ENCODE results near the gene RNU4-1.

The RNU4-1 gene

DNA sequence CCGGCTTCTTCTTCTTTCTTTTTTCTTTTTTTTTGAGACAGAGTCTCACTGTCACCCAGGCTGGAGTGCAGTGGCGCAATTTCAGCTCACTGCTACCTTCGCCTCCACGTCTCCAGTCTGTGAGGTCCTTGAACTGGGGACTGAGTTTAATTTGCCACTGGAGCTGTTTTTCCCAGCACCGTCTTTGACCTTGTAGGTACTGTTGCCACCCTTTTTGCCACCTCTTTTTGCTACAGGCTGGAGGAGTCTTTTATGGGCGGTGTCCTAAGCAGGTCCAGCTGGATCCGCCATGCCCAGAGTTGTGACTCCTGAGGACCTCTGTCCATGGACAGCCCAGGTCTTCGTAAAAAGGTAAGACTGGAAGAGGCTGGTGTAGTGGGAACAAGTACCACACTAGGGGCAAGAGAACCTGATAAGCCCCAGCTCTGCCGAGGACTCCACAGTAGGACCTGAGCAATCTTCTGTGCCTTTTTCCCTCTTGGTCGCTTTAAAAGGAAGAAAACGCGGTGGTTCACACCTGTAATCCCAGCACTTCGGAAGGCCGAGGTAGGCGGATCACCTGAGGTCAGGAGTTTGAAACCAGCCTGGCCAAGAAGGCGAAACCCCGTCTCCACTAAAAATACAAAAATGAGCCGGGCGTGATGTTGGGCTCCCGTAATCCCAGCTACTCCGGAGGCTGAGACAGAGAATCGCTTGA, 2.3 kb downstream of the RNU4-1 start:
- in situ Hi-C loops (cut with MboI; ENCODE audit: low sequenced_read_pairs), result no loop called here

DNA sequence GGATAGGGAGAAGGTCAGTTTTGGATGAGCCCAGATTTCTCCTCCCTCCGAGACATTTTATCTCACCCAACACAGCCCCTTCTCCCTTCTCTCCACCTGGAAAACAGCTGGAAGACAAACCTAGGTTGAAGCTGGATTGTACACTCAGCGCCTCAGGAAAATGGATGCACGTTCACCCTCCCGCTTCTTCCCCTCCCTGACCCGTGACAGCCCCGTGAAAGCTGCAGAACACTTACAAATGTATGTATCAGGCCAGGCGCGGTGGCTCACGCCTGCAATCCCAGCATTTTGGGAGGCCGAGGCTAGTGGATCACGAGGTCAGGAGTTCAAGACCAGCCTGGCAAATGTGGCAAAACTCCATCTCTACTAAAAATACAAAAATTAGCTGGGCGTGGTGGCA, 5.5 kb downstream of the RNU4-1 start:
- in situ Hi-C loops (cut with MboI; ENCODE audit: low sequenced_read_pairs), result no loop called here

DNA sequence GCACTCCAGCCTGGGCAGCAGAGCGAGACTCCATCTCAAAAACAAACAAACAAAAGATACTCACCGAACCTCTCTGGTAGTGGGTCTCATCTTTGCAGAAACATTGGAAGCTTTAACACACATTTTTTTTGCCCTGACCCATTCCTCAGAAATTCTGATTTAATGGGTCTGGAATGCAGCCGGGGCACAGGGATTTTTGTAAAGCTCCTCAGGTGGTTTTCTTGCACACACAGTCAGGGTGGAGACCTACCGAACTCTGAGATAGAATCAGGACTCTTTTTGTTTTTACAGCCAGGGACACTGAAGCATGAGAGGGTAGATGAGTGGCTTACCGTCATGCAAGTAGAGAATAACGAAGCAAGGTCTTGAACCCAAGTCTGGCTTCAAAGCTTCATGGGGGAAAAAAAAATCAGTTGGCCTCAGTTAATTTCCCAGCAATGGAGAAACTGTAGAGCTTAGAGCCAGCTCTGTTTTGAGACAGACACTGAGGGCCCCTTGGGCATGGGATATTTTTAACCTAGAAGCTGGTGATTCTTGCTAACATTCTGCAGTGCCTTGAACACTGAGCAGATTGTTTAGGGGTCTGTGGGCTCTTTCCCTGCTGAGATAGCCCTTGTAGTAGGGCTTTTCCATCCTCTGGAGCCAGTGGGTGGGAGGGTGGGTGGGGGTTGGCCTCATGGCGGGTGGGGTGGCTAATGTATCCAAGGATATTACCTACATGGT, 6.1 kb downstream of the RNU4-1 start:
- in situ Hi-C loops (cut with MboI; ENCODE audit: low sequenced_read_pairs), result no loop called here

DNA sequence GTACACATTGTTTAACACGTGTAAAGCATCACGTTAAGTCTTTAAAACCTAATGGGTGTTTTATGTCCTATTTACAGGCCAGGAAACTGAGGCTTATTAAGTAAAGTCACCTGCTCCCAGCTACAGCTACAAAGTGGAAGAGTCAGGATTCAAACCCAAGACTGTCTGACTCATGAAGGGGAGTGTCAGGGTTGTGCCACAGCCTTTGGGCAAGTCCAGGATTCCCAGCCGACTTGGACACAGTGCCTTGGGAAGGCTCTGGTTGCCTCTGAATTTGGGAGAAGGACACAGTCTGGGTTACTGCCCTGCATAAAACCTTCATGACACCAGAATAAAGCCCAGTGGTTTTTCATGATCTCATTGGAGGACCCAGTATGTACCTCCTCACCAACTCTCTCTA, 8.7 kb downstream of the RNU4-1 start:
- in situ Hi-C loops (cut with MboI; ENCODE audit: low sequenced_read_pairs), result no loop called here

DNA sequence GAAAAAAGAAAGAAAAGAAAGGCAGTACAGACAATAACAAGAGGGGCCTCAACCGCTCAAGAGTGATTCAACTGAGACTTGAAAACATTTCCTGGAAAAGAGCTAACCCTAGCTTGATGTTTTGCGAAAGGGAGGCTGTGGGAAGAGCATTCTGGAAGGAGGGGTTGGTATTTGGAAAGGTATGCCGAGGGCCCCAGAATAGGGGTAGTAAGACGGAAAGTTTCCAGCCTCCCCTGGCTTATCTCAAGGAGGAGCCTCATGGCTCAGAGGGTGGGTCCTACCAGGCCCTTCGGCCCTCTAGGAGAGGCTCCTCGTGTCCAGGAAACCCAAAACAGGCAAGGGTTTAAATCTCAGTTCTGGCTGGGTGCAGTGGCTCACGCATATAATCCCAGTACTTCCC, 9.7 kb downstream of the RNU4-1 start:
- in situ Hi-C loops (cut with MboI; ENCODE audit: low sequenced_read_pairs), result no loop called here

DNA sequence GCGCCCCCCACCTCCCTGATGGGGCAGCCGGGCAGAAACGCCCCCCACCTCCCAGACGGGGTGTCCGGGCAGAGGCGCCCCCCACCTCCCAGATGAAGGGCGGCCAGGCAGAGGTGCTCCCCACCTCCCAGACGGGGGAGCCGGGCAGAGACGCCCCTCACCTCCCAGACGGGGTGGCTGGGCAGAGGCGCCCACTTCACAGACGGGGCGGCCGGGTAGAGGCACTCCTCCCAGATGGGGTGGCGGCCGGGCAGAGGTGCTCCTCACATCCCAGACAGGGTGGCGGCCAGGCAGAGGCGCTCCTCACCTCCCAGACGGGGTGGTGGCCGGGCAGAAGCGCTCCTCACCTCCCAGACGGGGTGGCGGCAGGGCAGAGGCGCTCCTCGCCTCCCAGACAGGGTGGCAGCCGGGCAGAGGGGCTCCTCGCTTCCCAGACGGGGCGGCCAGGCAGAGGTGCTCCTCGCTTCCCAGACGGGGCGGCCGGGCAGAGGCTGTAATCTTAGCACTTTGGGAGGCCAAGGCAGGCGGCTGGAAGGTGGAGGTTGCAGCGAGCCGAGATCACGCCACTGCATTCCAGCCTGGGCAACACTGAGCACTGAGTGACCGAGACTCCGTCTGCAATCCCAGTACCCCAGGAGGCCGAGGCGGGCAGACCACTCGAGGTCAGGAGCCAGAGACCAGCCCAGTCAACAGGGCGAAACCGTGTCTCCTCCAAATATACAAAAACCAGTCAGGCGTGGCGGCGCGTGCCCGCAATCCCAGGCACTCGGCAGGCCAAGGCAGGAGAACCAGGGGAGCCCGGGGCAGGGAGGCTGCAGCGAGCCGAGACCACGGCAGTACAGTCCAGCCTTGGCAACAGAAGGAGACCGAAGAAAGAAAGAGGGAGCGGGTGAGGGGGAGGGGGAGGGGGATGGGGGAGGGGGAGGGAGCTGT, 14.6 kb downstream of the RNU4-1 start:
- in situ Hi-C loops (cut with MboI; ENCODE audit: low sequenced_read_pairs), result no loop called here

DNA sequence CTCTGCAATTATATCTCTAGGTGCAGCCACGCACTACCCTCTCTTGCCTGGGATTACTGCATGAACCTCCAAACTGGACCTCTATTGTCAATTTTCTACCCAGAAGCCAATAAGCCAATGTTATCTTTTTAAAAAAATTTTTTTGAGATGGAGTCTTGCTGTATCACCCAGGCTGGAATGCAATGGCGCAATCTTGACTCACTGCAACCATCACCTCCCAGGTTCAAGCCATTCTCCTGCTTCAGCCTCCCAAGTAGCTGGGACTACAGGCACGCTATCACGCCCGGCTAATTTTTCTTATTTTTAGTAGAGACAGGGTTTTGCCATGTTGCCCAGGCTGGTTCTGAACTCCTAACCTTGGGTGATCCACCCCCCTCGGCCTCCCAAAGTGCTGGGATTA, 16.3 kb downstream of the RNU4-1 start:
- in situ Hi-C loops (cut with MboI; ENCODE audit: low sequenced_read_pairs), result no loop called here

DNA sequence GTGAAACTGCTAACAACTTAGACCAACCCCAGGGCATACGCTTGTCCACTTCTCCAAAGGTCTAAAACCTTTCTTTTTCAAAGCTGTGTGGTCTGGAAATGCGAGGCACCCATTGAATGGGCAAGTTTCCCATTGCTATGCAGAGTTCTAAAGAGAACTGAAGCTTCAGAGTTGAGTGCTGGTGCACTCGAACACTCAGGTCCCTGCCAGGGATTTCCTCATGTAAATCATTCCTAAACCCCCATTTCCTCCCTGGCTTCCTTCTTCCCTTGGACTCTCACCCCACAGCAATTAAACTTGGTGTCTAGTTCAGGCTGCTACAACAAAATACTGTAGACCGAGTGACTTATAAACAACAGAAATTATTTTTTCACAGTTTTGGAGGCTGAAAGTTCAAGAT, 25.3 kb downstream of the RNU4-1 start:
- in situ Hi-C loops (cut with MboI; ENCODE audit: low sequenced_read_pairs), result no loop called here

DNA sequence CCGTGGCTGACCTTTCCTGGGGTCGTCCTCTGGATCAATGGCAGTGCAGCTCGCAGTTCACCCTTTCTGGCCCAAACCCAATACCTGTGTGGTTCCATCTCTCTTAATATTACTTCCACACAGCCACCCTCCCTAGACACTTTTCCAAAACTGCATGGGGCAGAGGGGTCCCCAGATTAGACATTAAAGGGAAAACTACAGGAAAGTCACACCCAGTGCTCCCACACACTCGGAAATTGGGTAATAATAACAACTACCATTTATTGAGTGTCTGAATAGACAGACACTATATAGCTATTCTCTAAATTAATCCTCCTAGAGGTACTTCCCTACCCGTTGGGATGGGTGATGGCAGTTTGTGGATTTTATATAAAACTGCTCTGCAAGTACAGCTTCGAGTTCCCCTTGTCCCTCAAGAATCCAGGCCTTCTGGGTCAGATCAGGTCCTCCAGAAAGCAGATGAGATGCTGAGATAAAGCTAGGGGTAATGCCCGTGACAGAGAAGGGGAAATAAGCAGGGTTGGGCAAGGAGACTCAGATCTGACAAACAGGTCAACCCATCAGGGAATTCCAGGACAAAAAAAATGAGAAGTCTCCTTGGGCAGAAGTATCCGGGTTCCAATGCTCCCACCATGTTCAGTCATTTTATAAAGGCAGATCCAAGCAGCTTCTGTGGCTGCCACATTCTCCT, 26.7 kb downstream of the RNU4-1 start:
- in situ Hi-C loops (cut with MboI; ENCODE audit: low sequenced_read_pairs), result no loop called here

DNA sequence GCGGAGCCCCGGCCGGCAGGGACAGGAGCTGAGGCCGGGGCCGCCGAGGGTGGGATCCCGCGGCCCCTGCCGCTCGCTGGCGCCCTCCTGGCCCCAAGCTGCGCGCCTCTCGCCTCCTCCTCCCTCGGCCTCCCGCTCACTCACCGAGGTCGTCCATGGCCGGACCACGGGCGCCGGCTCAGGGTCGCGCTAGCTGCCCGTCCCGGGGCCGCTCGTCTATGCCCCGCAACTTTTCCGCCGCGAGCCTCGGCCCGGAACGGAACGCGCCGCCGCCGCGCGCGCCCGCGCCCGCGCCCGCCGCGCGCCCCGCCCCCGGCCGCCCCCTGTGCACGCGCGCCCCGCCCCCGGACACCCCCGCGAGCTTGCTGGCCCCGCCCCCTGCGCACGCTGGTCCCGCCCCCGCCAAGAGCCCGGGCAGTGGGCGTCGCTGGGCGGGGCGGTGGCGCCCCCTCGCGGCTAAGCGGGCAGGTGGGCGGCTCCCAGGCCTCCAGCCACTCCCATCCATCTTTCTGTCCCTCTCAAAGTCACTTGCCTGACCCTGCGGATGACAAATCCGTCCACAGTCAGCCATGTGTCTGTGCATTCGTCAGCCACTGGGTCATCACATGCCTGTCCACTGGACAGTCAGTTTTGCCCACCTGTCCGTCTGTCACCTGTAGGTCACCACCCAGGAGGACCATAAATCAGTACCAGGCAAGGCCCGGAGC, 27.4 kb downstream of the RNU4-1 start, which contains the start of gene PXN:
TSS of gene PXN (minus strand) at position 258 of the 707 bp plus-strand sequence. CDS start at position 157, 101 bp downstream.
- in situ Hi-C loops (cut with MboI; ENCODE audit: low sequenced_read_pairs), result no loop called here

DNA sequence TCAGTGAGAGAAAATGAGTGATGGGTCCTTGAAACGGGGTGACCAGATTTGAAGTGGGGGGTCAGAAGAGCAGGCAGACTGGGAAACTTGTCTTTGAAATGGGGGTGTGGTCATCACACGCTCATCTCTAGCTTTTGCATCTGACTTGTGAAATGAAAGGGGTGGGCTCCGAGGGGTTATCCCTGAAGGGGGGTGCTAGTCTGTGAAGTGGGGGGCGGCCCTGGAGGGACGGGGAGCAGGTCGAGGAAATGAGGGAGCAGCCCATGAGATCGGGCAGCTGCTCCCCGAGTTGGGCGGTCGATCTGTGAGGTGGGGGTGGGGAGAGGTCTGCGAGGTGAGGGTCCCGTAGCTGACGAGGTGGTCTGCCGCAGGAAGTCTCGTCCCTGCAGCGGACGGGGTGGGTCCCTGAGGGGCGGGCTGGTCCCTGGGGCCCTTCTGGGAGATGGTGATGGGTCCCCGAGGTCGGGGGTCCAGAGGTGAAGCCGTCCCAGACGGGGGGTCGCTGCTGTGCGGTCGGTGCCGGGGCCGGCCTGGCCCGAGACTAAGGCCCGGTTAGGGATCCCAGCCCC, 28.0 kb downstream of the RNU4-1 start:
- in situ Hi-C loops (cut with MboI; ENCODE audit: low sequenced_read_pairs), result no loop called here

DNA sequence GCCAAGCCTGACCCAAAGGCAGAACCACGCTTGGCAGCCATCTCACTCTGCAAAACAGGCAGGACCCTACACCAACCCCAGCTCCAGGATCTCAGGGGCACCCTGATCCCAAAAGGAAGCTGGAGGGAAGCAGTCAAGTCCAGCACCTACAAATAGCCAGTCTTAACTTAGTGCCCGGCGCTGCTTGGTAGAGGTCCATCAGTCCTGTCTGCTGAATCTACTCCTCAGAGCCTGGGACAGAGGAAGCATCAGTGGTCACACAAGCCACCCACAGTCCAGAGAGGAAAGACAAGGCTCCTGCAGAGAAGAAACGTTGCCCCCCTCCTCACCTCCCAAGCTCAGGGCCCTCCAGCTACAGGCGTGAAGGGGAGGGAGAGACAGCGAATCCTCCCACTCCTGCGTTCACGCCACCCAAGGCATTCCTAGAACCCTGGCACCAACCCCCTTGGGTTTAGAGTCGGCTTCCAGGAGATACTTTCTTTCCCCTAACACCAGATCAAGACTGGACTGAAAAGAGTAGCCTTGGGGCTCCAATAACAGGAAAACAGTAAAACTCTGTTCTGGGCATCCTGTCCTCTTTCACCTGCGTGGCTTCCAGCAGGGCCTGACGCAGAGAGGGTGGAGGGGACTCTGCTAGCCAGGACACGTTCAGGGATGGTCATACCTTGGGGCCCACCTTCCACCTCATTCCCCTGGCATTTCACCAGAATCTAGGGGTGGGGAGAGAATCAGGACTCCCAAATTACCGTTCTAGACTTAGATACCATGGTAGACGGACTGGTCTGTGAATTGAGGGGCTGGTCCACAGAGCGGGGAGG, 28.7 kb downstream of the RNU4-1 start:
- in situ Hi-C loops (cut with MboI; ENCODE audit: low sequenced_read_pairs), result no loop called here

DNA sequence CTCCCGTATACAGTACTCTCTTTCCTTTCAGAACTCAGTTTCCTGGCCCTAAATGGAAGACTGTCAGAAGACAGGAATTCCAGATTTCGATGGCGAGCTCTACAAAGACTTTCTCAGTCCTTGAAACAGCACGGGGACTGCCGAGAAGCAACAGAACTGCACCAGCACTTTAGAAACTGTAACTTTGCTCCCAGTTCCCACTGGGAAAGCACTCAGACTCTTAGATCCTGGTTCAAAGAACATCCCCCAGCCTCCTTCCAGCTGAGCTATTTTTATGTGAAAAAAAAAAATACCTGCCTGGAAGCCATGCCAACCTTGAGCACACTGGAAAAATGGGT, 29.3 kb downstream of the RNU4-1 start:
- in situ Hi-C loops (cut with MboI; ENCODE audit: low sequenced_read_pairs), result no loop called here

DNA sequence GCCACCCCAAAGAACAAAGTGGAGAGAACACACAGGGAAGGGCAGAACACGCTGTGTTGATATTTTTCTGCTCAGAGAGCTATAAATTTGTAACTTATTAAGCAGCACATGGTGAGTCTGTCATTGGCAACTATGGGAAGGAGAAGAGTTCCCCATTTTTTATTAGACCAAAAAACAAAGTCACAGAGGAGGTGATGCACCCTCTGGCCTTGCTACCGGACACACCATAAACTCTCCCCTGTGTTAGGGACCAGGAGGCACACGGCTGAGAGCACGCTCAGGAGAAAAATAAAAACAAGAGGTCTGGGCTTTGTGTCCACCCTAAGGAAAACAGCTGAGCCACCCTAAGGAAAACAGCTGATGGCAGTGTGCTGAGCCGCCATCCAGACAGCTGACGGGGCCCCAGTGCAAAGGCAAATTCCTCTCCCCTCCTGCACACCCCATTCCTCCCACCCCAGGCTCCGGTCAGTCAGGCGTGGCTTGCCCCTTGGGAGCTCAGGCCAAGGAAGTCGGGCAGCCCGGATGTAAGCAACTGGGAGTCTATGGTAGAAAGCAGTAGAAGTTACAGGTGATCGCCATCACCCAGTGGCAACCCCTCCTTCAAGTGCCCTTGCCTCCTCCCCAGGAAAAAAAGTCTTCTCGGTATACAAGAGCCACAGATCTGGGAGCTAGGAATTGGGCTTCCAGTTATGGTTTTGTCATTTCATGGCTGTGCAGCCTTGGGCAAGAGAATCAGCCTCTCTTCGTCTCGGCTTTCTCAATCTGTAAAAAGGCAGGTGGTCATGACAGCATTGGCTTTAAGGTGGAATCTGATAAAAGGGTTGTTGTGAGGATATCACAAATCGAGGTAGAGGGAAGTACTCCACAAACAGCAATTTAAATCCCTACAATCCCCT, 29.9 kb downstream of the RNU4-1 start:
- in situ Hi-C loops (cut with MboI; ENCODE audit: low sequenced_read_pairs), result no loop called here

DNA sequence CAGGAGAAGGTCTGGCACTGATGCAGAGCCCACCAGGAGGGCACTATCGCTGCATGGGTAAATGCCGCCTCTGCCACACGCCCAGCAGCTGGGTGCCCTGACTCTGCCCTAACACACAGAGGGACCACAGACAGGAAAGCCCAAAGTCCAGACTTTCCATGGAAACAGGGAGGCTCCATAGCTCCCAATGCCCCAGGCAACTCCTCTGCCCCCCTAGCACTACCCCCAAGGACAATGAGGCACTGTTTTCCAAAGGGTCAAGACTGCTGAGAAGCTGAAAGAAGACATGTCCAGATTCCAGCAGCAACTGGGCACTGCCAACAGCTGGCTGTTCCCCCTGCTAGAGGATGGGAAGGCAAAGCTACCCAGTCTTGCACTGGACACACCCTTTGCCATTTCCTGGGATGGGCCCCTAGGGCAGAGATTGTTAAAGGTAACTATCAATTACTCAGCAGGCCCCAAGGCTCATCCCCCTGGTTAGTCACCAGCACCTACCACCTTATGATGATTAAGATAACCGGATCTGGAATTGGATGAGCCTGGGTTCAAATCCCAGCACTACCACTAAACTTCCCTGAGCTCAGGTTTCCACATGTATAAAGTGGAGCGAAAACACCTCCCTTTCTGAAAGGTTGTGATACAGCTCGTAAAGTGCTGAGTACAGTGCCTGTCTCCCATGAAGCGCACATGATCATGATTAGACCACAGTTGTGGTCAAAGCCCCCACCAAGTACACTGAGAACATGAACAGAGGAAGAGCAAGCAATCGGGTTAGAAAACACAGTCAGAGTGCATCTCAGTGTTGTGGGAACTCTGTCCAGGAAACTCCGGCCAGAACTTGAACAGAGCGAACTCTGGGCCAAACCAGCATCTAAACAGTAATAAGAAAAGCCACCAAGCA, 30.8 kb downstream of the RNU4-1 start:
- in situ Hi-C loops (cut with MboI; ENCODE audit: low sequenced_read_pairs), result no loop called here

DNA sequence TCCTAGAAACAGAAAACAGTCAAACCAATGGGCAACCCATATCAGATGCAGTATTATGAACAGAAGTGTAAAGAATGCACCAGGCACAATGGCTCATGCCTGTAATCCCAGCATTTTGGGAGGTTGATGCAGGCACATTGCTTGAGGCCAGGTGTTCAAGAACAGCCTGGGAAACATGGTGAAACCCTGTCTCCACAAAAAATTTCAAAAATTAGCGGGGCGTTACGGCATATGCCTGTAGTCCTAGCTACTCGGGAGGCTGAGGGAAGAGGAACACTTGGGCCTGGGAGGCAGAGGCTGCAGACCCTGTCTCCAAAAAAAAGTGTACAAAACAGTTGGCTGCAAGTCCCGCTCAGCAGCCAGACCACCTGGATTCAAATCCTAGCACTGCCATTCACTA, 32.4 kb downstream of the RNU4-1 start:
- in situ Hi-C loops (cut with MboI; ENCODE audit: low sequenced_read_pairs), result no loop called here

All from hTERT RPE-1 (cell line).